ENCODE results near the gene HMOX2. TPM values are rescaled to one million over a fixed set of nuclear protein-coding genes. Genes with fewer than 3 reads are reported as not detected.

The HMOX2 gene
- total RNA-seq, 1 experiment from 2014 or later, result 65.7 TPM

GRCh38 chr16:4455951-4456350, 20.2 kb upstream of the HMOX2 start:
- DNase-seq (ENCODE audit: low read depth, low spot score), result no peak
- in situ Hi-C loops (cut with HindIII; ENCODE audit: low pct_unique_long_range_greater_than_20kb, low sequenced_read_pairs), result no loop called here

GRCh38 chr16:4460936-4461249, 15.3 kb upstream of the HMOX2 start:
- in situ Hi-C loops (cut with HindIII; ENCODE audit: low pct_unique_long_range_greater_than_20kb, low sequenced_read_pairs), result no loop called here
- DNase-seq (ENCODE audit: low read depth, low spot score), result no peak

GRCh38 chr16:4461250-4462085, 14.7 kb upstream of the HMOX2 start:
- no peak for DNase-seq (ENCODE audit: low read depth, low spot score)
- in situ Hi-C loops (cut with HindIII; ENCODE audit: low pct_unique_long_range_greater_than_20kb, low sequenced_read_pairs), result no loop called here

GRCh38 chr16:4463522-4464163, 12.6 kb upstream of the HMOX2 start:
- DNase-seq (ENCODE audit: low read depth, low spot score), result no peak
- in situ Hi-C loops (cut with HindIII; ENCODE audit: low pct_unique_long_range_greater_than_20kb, low sequenced_read_pairs), result no loop called here

GRCh38 chr16:4465977-4466779, 10.0 kb upstream of the HMOX2 start:
- in situ Hi-C loops (cut with HindIII; ENCODE audit: low pct_unique_long_range_greater_than_20kb, low sequenced_read_pairs), result no loop called here
- DNase-seq (ENCODE audit: low read depth, low spot score), result no peak

GRCh38 chr16:4467916-4468315, 8.3 kb upstream of the HMOX2 start:
- DNase-seq (ENCODE audit: low read depth, low spot score), result no peak
- in situ Hi-C loops (cut with HindIII; ENCODE audit: low pct_unique_long_range_greater_than_20kb, low sequenced_read_pairs), result no loop called here

GRCh38 chr16:4468972-4469371, 7.2 kb upstream of the HMOX2 start:
- DNase-seq (ENCODE audit: low read depth, low spot score), result no peak
- in situ Hi-C loops (cut with HindIII; ENCODE audit: low pct_unique_long_range_greater_than_20kb, low sequenced_read_pairs), result no loop called here

GRCh38 chr16:4471869-4472268, 4.3 kb upstream of the HMOX2 start:
- in situ Hi-C loops (cut with HindIII; ENCODE audit: low pct_unique_long_range_greater_than_20kb, low sequenced_read_pairs), result no loop called here
- no peak for DNase-seq (ENCODE audit: low read depth, low spot score)

GRCh38 chr16:4472880-4473279, 3.3 kb upstream of the HMOX2 start:
- no peak for DNase-seq (ENCODE audit: low read depth, low spot score)
- in situ Hi-C loops (cut with HindIII; ENCODE audit: low pct_unique_long_range_greater_than_20kb, low sequenced_read_pairs), result no loop called here

GRCh38 chr16:4474192-4474961, 1.8 kb upstream of the HMOX2 start, which contains the start of gene NMRAL1:
Gene NMRAL1 (minus strand): TSS chr16:4474625. CDS start chr16:4474132, 493 bp downstream.
- DNase-seq (ENCODE audit: low read depth, low spot score), result peak; percentile 93
- in situ Hi-C loops (cut with HindIII; ENCODE audit: low pct_unique_long_range_greater_than_20kb, low sequenced_read_pairs), result no loop called here

- in situ Hi-C loops (cut with HindIII; ENCODE audit: low pct_unique_long_range_greater_than_20kb, low sequenced_read_pairs), result no loop called here
- peak; percentile 38 for DNase-seq (ENCODE audit: low read depth, low spot score)
Observed at GRCh38 chr16:4477966-4478365, 1.8 kb downstream of the HMOX2 start.

- no peak for DNase-seq (ENCODE audit: low read depth, low spot score)
- in situ Hi-C loops (cut with HindIII; ENCODE audit: low pct_unique_long_range_greater_than_20kb, low sequenced_read_pairs), result no loop called here
Observed at GRCh38 chr16:4481526-4481925, 5.3 kb downstream of the HMOX2 start.

GRCh38 chr16:4481963-4482362, 5.8 kb downstream of the HMOX2 start:
- no peak for DNase-seq (ENCODE audit: low read depth, low spot score)
- in situ Hi-C loops (cut with HindIII; ENCODE audit: low pct_unique_long_range_greater_than_20kb, low sequenced_read_pairs), result no loop called here

- in situ Hi-C loops (cut with HindIII; ENCODE audit: low pct_unique_long_range_greater_than_20kb, low sequenced_read_pairs), result no loop called here
- no peak for DNase-seq (ENCODE audit: low read depth, low spot score)
Observed at GRCh38 chr16:4486126-4486893, 10.1 kb downstream of the HMOX2 start.

GRCh38 chr16:4487955-4488498, 11.8 kb downstream of the HMOX2 start:
- DNase-seq (ENCODE audit: low read depth, low spot score), result no peak

GRCh38 chr16:4488499-4488967, 12.3 kb downstream of the HMOX2 start:
- DNase-seq (ENCODE audit: low read depth, low spot score), result no peak
- in situ Hi-C loops (cut with HindIII; ENCODE audit: low pct_unique_long_range_greater_than_20kb, low sequenced_read_pairs), result no loop called here

More at GRCh38 chr16:4487955-4488498, 11.8 kb downstream of the HMOX2 start:
- in situ Hi-C loops (cut with HindIII; ENCODE audit: low pct_unique_long_range_greater_than_20kb, low sequenced_read_pairs), result no loop called here

- no peak for DNase-seq (ENCODE audit: low read depth, low spot score)
- in situ Hi-C loops (cut with HindIII; ENCODE audit: low pct_unique_long_range_greater_than_20kb, low sequenced_read_pairs), result no loop called here
Observed at GRCh38 chr16:4489030-4489429, 12.8 kb downstream of the HMOX2 start.
